Erythroblast (primary cell): ENCODE results near the gene ZNF646.

Experiments
- GATA1 ChIP-seq: IDR thresholded peaks from 2 replicates; pipeline ENCODE4 v1.6.1; 2011; ENCODE audit warnings: low read depth, mild to moderate bottlenecking, control low read depth, low read length, moderate library complexity
- POLR2A ChIP-seq: IDR thresholded peaks from 2 replicates; pipeline ENCODE4 v1.6.1; 2011; ENCODE audit warnings: mild to moderate bottlenecking, low read length

GRCh38 chr16:31029272-31029671, 45.0 kb upstream of the ZNF646 start:
- TF ChIP-seq POLR2A (no peak), GATA1 (no peak)
